B cell (primary cell): Measurements from ENCODE around the gene PLEKHO1. TPM values are rescaled to one million over a fixed set of nuclear protein-coding genes. Genes with fewer than 3 reads are reported as not detected.

Source experiments
- ATAC-seq: fragments of 200-7000 bp; cut with Tn5 transposase; one replicate; pipeline ENCODE4 v1.10.0; 2021; ENCODE audit warnings: low read depth, mild to moderate bottlenecking, moderate number of reproducible peaks, moderate library complexity
- CTCF ChIA-PET: fragments of 350-600 bp; sonication (Branson Sonifier 250); formaldehyde crosslinking; loops from one replicate; lab custom pipeline; 2021; ENCODE audit warnings: antibody characterized with exemption, inconsistent platforms; lab: Charles Lee
- POLR2A ChIA-PET: fragments of 350-600 bp; sonication (Branson Sonifier 250); formaldehyde crosslinking; loops from one replicate; lab custom pipeline; 2021; ENCODE audit warnings: antibody characterized with exemption; lab: Charles Lee
- DNase-seq: peaks from one replicate; pipeline ENCODE4 v3.0.0; 2013
- H2AFZ ChIP-seq: 2 replicates; pipeline ENCODE4 v1.6.1; 2012; ENCODE audit warnings: mild to moderate bottlenecking, low read depth, low read length; ENCODE audit not compliant: insufficient read depth, poor library complexity, severe bottlenecking
- H3K27ac ChIP-seq, 2 donors: 1 replicate in 1 of 2; 2 replicates in 1 of 2; pipeline ENCODE4 v1.5.1; 2012 to 2013; ENCODE audit warnings: low read length in 2 of 2, mild to moderate bottlenecking in 2 of 2, moderate library complexity in 1 of 2
- H3K27me3 ChIP-seq, 4 experiments: fragments of 200-600 bp in 1 of 4; sonication (generic) in 1 of 4; replicated peaks in 1 of 4; 1 replicate in 2 of 4; 2 replicates in 2 of 4; pipeline versions ENCODE4 v1.6.1 to v1.7.0; 2013 to 2016; ENCODE audit warnings: low read length in 3 of 4, mild to moderate bottlenecking in 2 of 4, mixed read lengths in 1 of 4, moderate library complexity in 1 of 4; ENCODE audit not compliant: insufficient read depth in 4 of 4, control insufficient read depth in 3 of 4; ENCODE audit errors: control extremely low read depth in 1 of 4
- H3K36me3 ChIP-seq, 2 experiments: replicated peaks in 1 of 2; 1 replicate in 1 of 2; 2 replicates in 1 of 2; pipeline versions ENCODE4 v1.6.1 to v1.7.1; 2013; ENCODE audit warnings: low read length in 1 of 2; ENCODE audit not compliant: insufficient read depth in 2 of 2, control insufficient read depth in 1 of 2; ENCODE audit errors: control extremely low read depth in 1 of 2, extremely low read depth in 1 of 2
- H3K4me1 ChIP-seq, 2 donors: fragments of 200-600 bp in 1 of 2; sonication (generic) in 1 of 2; 1 replicate in 1 of 2; 2 replicates in 1 of 2; pipeline versions ENCODE4 v1.5.1 to v1.6.1; 2013 to 2017; ENCODE audit warnings: low read length in 2 of 2; ENCODE audit not compliant: control insufficient read depth in 2 of 2, insufficient read depth in 2 of 2
- H3K4me2 ChIP-seq: replicated peaks from 2 replicates; pipeline ENCODE3; 2012; ENCODE audit warnings: mild to moderate bottlenecking, low read depth, low read length; ENCODE audit not compliant: poor library complexity, severe bottlenecking
- H3K4me3 ChIP-seq, 5 experiments: fragments of 200-600 bp in 1 of 5; sonication (generic) in 1 of 5; 1 replicate in 3 of 5; 2 replicates in 2 of 5; pipeline versions ENCODE4 v1.5.1 to v1.7.0; 2011 to 2016; ENCODE audit warnings: low read length in 4 of 5, mild to moderate bottlenecking in 4 of 5, low read depth in 2 of 5, control low read depth in 1 of 5, moderate library complexity in 1 of 5; ENCODE audit not compliant: insufficient read depth in 1 of 5; ENCODE audit errors: control extremely low read depth in 1 of 5, extremely low read depth in 1 of 5
- H3K79me2 ChIP-seq: fragments of 200-600 bp; sonication (generic); one replicate; pipeline ENCODE4 v1.6.0; 2016; ENCODE audit warnings: low read length; ENCODE audit not compliant: control insufficient read depth, insufficient read depth
- H3K9ac ChIP-seq: fragments of 200-600 bp; sonication (generic); 2 replicates; pipeline ENCODE4 v1.6.1; 2017; ENCODE audit warnings: mild to moderate bottlenecking, low read length, moderate library complexity
- H3K9me3 ChIP-seq, 3 donors: one replicate each; pipeline versions ENCODE4 v1.6.1 to v1.7.1; 2013; ENCODE audit warnings: low read length in 2 of 3; ENCODE audit not compliant: control insufficient read depth in 2 of 3, insufficient read depth in 1 of 3; ENCODE audit errors: control extremely low read depth in 1 of 3
- H4K20me1 ChIP-seq: 2 replicates; pipeline ENCODE4 v1.6.0; 2012; ENCODE audit warnings: mild to moderate bottlenecking, low read length; ENCODE audit not compliant: insufficient read depth, control insufficient read depth, poor library complexity, severe bottlenecking
- H3K27ac Mint-ChIP-seq: one replicate; pipeline ENCODE4 v1.8.0; 2021; ENCODE audit warnings: mixed read lengths
- H3K27me3 Mint-ChIP-seq: one replicate; pipeline ENCODE4 v1.8.0; 2021; ENCODE audit warnings: mixed read lengths
- H3K4me1 Mint-ChIP-seq: one replicate; pipeline ENCODE4 v1.8.0; 2021; ENCODE audit warnings: mixed read lengths
- H3K4me3 Mint-ChIP-seq: one replicate; pipeline ENCODE4 v1.8.0; 2021; ENCODE audit warnings: mixed read lengths
- H3K9me3 Mint-ChIP-seq: one replicate; pipeline ENCODE4 v1.8.0; 2022; ENCODE audit warnings: mixed read lengths; ENCODE audit not compliant: insufficient read depth
- EZH2 ChIP-seq: IDR thresholded peaks from 2 replicates; pipeline ENCODE4 v1.6.1; 2012; ENCODE audit warnings: borderline replicate concordance, low read depth, mild to moderate bottlenecking, moderate library complexity, low read length; ENCODE audit not compliant: insufficient read depth, poor library complexity, severe bottlenecking
- WGBS: methylation state at CpG from one replicate; pipeline ENCODE4 v1.1.5; 2013; ENCODE audit warnings: missing lambda C conversion rate; ENCODE audit not compliant: insufficient coverage; 5-methylcytosine and 5-hydroxymethylcytosine counted together
- intact Hi-C: fragments of 100-400 bp; cut with micrococcal nuclease; formaldehyde crosslinking; loops from one replicate; pipeline ENCODE4 v1.10.0; 2022
- polyA plus RNA-seq: library from polyadenylated mRNA; depleted of rRNA; stranded (reverse); fragments of >200 nt; gene quantifications from 2 replicates; pipeline ENCODE4 v1.2.3, GENCODE V29; 2012
- total RNA-seq, 2 donors: library from RNA; stranded (reverse); fragments of 120-200 nt in 1 of 2; gene quantifications; 1 replicate in 1 of 2; 2 replicates in 1 of 2; pipeline versions ENCODE4 v1.2.3 to v1.2.4, GENCODE V29; 2013 to 2022
- TF ChIP-seq, protein P1 (sequence below): fragments of 200-600 bp; IDR thresholded peaks from one replicate; pipeline ENCODE4 v1.8.0; 2022; ENCODE audit warnings: antibody characterized with exemption, mild to moderate bottlenecking

Gene PLEKHO1
- total and polyA plus RNA-seq, 2 donors (not counting 1 experiment from before 2014, with no cell fraction given): 129 to 186 TPM

DNA sequence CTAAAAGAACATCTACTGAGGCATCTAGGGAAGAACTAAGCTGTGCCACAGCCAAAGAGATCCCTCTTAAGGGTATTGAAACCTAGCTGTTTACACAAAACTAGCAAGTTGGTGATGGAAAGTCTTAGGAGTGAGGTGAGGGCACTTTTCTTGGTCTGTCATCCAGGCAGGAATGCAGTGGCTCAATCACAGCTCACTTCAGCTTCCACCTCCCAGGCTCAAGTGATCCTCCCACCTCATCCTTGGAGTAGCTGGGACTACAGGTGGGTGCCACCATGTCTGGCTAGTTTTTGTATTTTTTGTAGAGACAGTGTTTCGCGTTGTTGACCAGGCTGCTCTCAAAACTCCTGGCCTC lies 2.4 kb downstream of the PLEKHO1 start:
- Histone ChIP-seq H3K4me2 (peak overlapping the region; percentile 88), H3K9me3 (no peaks in the 10 kb centered on the region), H3K27me3 (no peaks in the 10 kb centered on the region), H3K79me2 (peaks cover 58% of the 10 kb centered on the region), H3K27ac (peak overlapping the region; percentile 65 to 95), H2AFZ (no peak overlapping the region), H3K36me3 (peaks cover 4 to 53% of the 10 kb centered on the region in 2 experiments), H3K4me1 (peaks cover 55 to 64% of the 10 kb centered on the region in 2 donors), H3K9ac (peak overlapping the region; percentile 98), H3K4me3 (peak overlapping the region; percentile 73 to 96 (median 94)), H4K20me1 (peaks cover 21% of the 10 kb centered on the region)
- ChIA-PET POLR2A (interaction anchor here (0.7 to 5.0 kb wide), 4 partner anchors 10 to 1359 kb away, joined by 5 to 139 read pairs (median 13); partner anchors contain the start of gene CGN), CTCF (interaction anchor here (0.7 to 4.2 kb wide), 8 partner anchors 10 to 84 kb away, joined by 3 to 19 read pairs (median 6); partner anchors contain the start of gene VPS45)
- peak overlapping the region; percentile 98 for H3K4me3 Mint-ChIP-seq
- TF ChIP-seq, protein P1, sequence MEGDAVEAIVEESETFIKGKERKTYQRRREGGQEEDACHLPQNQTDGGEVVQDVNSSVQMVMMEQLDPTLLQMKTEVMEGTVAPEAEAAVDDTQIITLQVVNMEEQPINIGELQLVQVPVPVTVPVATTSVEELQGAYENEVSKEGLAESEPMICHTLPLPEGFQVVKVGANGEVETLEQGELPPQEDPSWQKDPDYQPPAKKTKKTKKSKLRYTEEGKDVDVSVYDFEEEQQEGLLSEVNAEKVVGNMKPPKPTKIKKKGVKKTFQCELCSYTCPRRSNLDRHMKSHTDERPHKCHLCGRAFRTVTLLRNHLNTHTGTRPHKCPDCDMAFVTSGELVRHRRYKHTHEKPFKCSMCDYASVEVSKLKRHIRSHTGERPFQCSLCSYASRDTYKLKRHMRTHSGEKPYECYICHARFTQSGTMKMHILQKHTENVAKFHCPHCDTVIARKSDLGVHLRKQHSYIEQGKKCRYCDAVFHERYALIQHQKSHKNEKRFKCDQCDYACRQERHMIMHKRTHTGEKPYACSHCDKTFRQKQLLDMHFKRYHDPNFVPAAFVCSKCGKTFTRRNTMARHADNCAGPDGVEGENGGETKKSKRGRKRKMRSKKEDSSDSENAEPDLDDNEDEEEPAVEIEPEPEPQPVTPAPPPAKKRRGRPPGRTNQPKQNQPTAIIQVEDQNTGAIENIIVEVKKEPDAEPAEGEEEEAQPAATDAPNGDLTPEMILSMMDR: no peak
- TF ChIP-seq EZH2: no peak
- intact Hi-C loops: no loop called here
- ATAC-seq (no peak), DNase-seq (no peak)
- peaks cover 79% of the 10 kb centered on the region for H3K4me1 Mint-ChIP-seq
- H3K27ac Mint-ChIP-seq: peak overlapping the region; percentile 99
- no peaks in the 10 kb centered on the region for H3K27me3 Mint-ChIP-seq
- no CpG with 5 or more reads among the region's 2 CpGs for WGBS
- no peaks in the 10 kb centered on the region for H3K9me3 Mint-ChIP-seq

DNA sequence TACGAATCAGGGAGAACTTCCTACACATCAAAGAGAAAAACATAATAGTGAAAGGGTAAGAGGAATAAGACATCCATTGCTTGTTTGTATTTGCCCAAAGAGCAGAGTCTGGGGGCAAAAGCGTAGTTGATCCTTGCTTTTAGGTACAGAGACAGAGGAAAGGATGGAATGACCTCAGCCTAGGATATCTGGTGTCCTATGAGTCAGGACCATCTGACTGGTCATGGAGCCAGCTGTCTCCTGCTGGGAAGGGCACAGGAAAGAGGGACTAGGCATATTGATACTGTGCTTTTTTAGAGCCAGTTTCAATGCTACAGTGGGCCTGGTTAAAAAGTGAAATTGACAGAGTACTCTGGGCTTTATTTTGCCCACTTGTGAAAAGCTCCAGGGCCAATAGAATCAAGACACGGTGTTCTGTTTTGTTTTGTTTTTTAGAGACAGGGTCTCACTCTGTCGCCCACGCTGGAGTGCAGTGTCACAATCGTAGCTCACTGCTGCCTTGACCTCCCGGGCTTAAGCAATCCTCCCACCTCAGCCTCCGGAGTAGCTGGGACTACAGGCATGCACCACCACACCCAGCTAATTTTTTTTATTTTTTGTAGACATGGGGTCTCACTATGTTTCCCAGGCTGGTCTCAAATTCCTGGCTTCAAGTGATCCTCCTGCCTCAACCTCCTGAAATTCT lies 3.2 kb downstream of the PLEKHO1 start:
- TF ChIP-seq, protein P1: no peak
- no peak for TF ChIP-seq EZH2
- peak overlapping the region; percentile 89 for H3K27ac Mint-ChIP-seq
- no peak overlapping the region for H3K9ac ChIP-seq
- peaks cover 51% of the 10 kb centered on the region for H3K79me2 ChIP-seq
- DNase-seq (no peak), ATAC-seq (no peak)
- H3K27me3 Mint-ChIP-seq: no peaks in the 10 kb centered on the region
- H2AFZ ChIP-seq: no peak overlapping the region
- peak overlapping the region; percentile 33 to 95 for H3K27ac ChIP-seq
- WGBS: 70% methylated on average over 5 of the region's 8 CpGs
- peaks cover 4 to 61% of the 10 kb centered on the region in 2 experiments for H3K36me3 ChIP-seq
- peaks cover 23% of the 10 kb centered on the region for H4K20me1 ChIP-seq
- H3K4me1 ChIP-seq: peaks cover 57 to 69% of the 10 kb centered on the region in 2 donors
- ChIA-PET POLR2A (interaction anchor here (5.0 kb wide), 1 partner anchor 9 kb away, joined by 139 read pairs; no protein-coding TSS in a partner anchor), CTCF (interaction anchor here (0.7 to 4.2 kb wide), 7 partner anchors 9 to 79 kb away, joined by 3 to 19 read pairs (median 6); no protein-coding TSS in a partner anchor)
- H3K4me3 ChIP-seq: peak overlapping the region in 1 of 5 experiments; percentile 10
- peak overlapping the region; percentile 88 for H3K4me2 ChIP-seq
- peak overlapping the region; percentile 80 for H3K4me3 Mint-ChIP-seq
- intact Hi-C loops: no loop called here
- peaks cover 82% of the 10 kb centered on the region for H3K4me1 Mint-ChIP-seq
- no peaks in the 10 kb centered on the region for H3K27me3 ChIP-seq
- H3K9me3 Mint-ChIP-seq: no peaks in the 10 kb centered on the region
- H3K9me3 ChIP-seq: no peaks in the 10 kb centered on the region
